Pancreas (tissue), 10 donors: ENCODE results near the gene MTHFSD. TPM values are rescaled to one million over a fixed set of nuclear protein-coding genes. Genes with fewer than 3 reads are reported as not detected.

Source experiments
- ATAC-seq, 4 donors: fragments of 200-7000 bp; cut with Tn5 transposase; one replicate each; pipeline versions ENCODE4 v1.8.0 to v1.9.1; 2020; ENCODE audit warnings: mild to moderate bottlenecking in 4 of 4, moderate library complexity in 4 of 4
- DNase-seq, 6 donors: peaks; one replicate each; pipeline ENCODE4 v3.0.0-alpha.2; 2020
- FAIRE-seq: peaks from 2 replicates; lab custom pipeline; 2012; peaks lifted over from hg19 to GRCh38; lab: Jason Lieb, UNC
- H3K27ac ChIP-seq, 4 donors: fragments of 200-600 bp; sonication (generic); 1 replicate in 3 of 4; 2 replicates in 1 of 4; pipeline versions ENCODE4 v1.5.0 to v1.8.0; 2020
- H3K27me3 ChIP-seq, 4 donors: fragments of 200-600 bp; one replicate each; pipeline ENCODE4 v1.8.0; 2021
- H3K36me3 ChIP-seq, 3 donors: fragments of 200-600 bp; sonication (generic) in 1 of 3; one replicate each; pipeline versions ENCODE4 v1.5.0 to v1.8.0; 2020 to 2021
- H3K4me1 ChIP-seq, 3 donors: fragments of 200-600 bp; one replicate each; pipeline ENCODE4 v1.8.0; 2021
- H3K4me3 ChIP-seq, 4 donors: fragments of 200-600 bp; sonication (generic) in 2 of 4; one replicate each; pipeline versions ENCODE4 v1.5.0 to v1.8.0; 2020 to 2021
- H3K9me3 ChIP-seq, 4 donors: fragments of 200-600 bp; one replicate each; pipeline ENCODE4 v1.8.0; 2021
- WGBS, 2 donors: extraction: QIAGEN DNeasy Blood & Tissue Kit; methylation state at CpG; one replicate each; pipeline ENCODE4 v1.1.7; 2013; 5-methylcytosine and 5-hydroxymethylcytosine counted together
- intact Hi-C, 3 donors: fragments of 100-400 bp; cut with DNase I; formaldehyde crosslinking; loops; one replicate each; pipeline versions ENCODE4 v1.11.1 to v1.14.2; 2022
- polyA plus RNA-seq, 2 donors: library from polyadenylated mRNA; stranded (reverse); fragments of 200-250 nt; gene quantifications; one replicate each; pipeline ENCODE4 v1.2.3, GENCODE V29; 2013
- total RNA-seq, 6 donors: library from RNA; stranded (reverse); fragmentation: NEBNext Ultra II Directional in 4 of 6; extraction: Animal tissue kit (Norgen Biotek cat#: 25700) in 4 of 6; gene quantifications; one replicate each; pipeline versions ENCODE4 v1.2.1 to v1.2.4, GENCODE V29; 2021 to 2023
- TF ChIP-seq, protein P1 (sequence below), 4 donors: fragments of 200-600 bp; sonication (generic) in 3 of 4; IDR thresholded peaks; one replicate each; pipeline versions ENCODE4 v1.5.0 to v1.8.0; 2021; ENCODE audit warnings: antibody characterized with exemption in 4 of 4
- donor health status: healthy with polysubstance abuse.
- donor health status: DM: no; HTN: no; CAD: no; lungs with moderate emphysema.
- donor health status: DM: no; HTN: no; CAD: no.
- donor health status: control.
- donor health status: control.
- donor health status: Bipolar disorder and iron deficiency.
- donor health status: DM: yes; HTN: yes; CAD: no.
- donor health status: DM: no; HTN: no; CAD: no.
- donor health status: DM: no; HTN: no; CAD: no.
- donor health status: DM: yes; HTN: yes; CAD: no.

Gene MTHFSD
- total and polyA plus RNA-seq, 8 donors = 7.3 to 17.6 (median 10.4) TPM

DNA sequence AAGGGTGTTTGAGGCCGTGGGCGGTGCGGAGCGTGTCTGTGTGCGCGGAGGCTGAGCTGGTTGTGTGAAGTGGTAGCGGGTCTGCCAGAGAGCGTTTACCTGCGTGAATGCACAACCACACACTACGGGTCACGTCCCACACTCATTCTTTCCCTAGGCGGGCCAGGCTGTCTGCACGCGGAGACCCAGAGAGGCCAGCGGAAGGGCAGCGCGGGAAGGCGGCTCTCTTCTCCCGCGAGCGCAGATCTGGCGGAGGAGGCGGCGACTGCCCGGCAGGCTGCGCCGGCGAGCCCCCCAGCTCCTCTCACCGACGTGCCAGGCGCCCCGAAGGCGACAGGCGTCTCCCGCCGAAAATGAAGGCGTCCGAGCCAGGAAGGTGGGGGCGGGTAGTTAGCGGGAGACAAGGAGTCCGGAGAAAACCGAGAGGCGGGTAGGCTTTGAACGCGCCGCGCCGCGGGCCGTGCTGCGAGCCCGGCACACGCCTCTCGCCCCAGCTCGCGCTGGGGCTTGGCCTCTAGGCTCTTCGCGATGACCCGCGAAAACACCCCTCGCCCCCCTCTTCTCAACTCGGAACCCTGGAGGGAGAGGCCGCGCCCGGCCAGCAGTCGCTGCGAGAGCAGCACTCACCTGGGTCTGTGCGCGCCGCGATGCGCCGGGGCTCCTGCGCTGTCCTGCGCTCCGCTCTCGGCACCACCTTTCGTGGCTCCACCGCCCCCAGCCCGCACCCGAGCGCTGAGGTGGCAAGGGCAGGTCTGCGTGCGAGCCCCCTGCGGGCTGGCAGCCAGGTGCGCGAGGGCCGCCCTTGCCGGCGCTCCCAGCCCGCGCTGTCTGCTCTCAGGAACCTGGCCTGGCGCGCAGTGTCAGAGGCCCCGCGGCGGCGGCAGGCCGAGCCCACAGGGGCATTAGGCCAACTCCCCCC lies 46.7 kb downstream of the MTHFSD start:
- Histone ChIP-seq H3K36me3 (no peaks in the 10 kb centered on the region), H3K4me3 (peak overlapping the region in 2 of 4 donors; percentile 40 to 55), H3K27me3 (peaks cover 0 to 55% (median 14%) of the 10 kb centered on the region in 4 donors), H3K4me1 (peaks cover 0 to 6% (median 3%) of the 10 kb centered on the region in 3 donors), H3K27ac (peak overlapping the region in 1 of 4 donors; percentile 26), H3K9me3 (no peaks in the 10 kb centered on the region)
- intact Hi-C loops = no loop called here
- FAIRE-seq (no peak), ATAC-seq (peak in 1 of 4 donors; percentile 8), DNase-seq (peak in 1 of 6 donors; percentile 59)
- WGBS, 2 donors = 2 to 4% methylated on average over 78 to 99 of the region's 99 CpGs
- TF ChIP-seq, protein P1, sequence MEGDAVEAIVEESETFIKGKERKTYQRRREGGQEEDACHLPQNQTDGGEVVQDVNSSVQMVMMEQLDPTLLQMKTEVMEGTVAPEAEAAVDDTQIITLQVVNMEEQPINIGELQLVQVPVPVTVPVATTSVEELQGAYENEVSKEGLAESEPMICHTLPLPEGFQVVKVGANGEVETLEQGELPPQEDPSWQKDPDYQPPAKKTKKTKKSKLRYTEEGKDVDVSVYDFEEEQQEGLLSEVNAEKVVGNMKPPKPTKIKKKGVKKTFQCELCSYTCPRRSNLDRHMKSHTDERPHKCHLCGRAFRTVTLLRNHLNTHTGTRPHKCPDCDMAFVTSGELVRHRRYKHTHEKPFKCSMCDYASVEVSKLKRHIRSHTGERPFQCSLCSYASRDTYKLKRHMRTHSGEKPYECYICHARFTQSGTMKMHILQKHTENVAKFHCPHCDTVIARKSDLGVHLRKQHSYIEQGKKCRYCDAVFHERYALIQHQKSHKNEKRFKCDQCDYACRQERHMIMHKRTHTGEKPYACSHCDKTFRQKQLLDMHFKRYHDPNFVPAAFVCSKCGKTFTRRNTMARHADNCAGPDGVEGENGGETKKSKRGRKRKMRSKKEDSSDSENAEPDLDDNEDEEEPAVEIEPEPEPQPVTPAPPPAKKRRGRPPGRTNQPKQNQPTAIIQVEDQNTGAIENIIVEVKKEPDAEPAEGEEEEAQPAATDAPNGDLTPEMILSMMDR (IDR thresholded peaks at IDR 0.05) = no peak

DNA sequence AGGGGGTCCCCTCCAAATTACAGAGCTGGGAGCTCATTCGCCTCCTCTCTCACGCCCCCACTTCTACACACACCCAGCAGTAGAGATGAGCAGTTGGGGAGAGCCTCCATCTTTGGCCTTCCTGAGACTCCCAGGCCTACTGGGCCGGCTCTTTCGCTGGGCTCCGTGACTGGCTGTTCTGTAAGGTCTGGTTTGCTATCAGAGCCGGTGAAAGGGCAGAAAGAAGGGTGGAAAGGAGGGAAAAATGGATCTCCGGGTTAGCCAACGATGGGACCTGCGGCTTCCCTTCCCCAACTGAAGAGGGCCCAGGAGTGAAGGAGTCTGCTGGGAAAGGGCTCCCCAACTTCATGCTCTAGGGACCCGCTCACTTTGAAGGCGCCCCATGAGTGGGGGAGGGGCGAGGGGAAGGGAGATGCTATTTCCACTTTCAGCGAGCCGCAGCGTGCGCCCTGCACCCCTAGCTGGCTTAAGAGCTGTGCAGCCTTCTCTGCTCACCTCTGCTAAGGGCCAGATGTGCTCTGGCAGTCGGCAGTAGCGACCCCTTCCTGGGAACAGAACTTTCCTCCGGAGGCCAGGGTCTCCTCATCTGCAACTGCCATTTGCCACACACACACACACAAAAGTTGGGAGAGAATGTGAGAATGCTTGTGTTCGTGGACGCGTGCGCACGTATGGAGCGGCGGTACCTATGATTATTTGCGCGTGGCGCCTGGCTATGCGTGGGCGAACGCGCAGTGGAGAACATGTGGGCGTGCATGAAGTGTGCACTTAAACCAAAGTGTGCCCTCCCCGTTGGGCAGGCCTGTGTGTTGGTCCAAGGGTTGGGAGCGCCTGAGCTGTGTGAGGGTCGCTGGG lies 47.6 kb downstream of the MTHFSD start:
- TF ChIP-seq, protein P1 (IDR thresholded peaks at IDR 0.05) = no peak
- ATAC-seq (no peak), DNase-seq (no peak), FAIRE-seq (no peak)
- Histone ChIP-seq H3K4me1 (peaks cover 0 to 6% (median 3%) of the 10 kb centered on the region in 3 donors), H3K4me3 (no peak overlapping the region), H3K36me3 (no peaks in the 10 kb centered on the region), H3K9me3 (no peaks in the 10 kb centered on the region), H3K27me3 (peaks cover 0 to 52% (median 14%) of the 10 kb centered on the region in 4 donors), H3K27ac (no peak overlapping the region)
- intact Hi-C loops = no loop called here
- WGBS, 2 donors = 8% methylated on average over 35 to 37 of the region's 37 CpGs

DNA sequence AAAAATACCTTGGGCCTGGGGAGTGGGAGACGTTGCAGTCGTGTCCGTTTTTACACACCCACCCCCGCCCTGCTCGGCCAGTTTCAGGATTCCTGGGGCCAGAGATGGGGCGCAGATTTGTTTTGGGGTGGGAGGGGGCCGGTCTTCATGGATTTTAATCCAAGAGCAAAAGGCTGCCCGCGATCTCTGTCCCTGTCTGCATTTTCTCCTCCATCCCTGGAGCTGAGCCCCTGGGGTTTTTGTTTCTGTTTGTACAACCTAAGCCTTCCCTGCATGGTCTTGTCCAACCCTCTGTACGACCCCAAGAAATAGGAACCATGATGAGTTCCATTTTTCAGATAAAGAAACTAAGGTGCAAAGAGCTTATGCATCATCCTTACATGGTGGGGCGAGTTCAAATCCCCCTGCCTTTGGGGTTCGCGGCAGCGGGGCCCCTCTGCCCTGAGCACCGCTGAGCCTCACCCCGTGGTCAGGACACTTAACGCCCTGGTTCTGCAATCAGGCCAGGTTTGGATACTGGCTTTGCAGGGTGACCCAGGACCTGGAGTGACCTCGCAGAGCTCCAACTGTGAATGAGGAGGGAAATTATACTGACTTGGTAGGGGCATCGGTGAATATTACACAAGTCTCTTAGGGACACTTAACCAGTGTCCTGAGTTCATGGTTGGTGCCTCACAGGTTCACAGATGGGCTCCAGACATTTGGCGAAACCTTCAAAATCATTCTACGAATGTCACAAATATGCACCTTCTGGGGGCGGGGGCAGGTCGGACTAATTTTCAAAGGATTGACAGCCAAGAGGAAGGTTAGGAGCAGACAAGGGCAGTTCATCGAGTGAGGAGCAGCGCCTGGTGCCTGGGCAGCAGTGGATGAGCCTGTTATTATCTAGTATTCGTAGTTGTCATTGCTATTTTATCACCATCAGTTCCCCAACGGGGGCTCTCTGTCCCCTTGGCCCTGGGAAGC lies 48.9 kb downstream of the MTHFSD start:
- Histone ChIP-seq H3K4me1 (peaks cover 0 to 6% (median 3%) of the 10 kb centered on the region in 3 donors), H3K9me3 (no peaks in the 10 kb centered on the region), H3K4me3 (no peak overlapping the region), H3K27me3 (peaks cover 0 to 45% (median 11%) of the 10 kb centered on the region in 4 donors), H3K36me3 (no peaks in the 10 kb centered on the region), H3K27ac (no peak overlapping the region)
- TF ChIP-seq, protein P1 (IDR thresholded peaks at IDR 0.05) = no peak
- DNase-seq (no peak), FAIRE-seq (no peak), ATAC-seq (no peak)
- 8% methylated on average over 27 of the region's 27 CpGs for WGBS, 2 donors
- intact Hi-C loops = no loop called here

DNA sequence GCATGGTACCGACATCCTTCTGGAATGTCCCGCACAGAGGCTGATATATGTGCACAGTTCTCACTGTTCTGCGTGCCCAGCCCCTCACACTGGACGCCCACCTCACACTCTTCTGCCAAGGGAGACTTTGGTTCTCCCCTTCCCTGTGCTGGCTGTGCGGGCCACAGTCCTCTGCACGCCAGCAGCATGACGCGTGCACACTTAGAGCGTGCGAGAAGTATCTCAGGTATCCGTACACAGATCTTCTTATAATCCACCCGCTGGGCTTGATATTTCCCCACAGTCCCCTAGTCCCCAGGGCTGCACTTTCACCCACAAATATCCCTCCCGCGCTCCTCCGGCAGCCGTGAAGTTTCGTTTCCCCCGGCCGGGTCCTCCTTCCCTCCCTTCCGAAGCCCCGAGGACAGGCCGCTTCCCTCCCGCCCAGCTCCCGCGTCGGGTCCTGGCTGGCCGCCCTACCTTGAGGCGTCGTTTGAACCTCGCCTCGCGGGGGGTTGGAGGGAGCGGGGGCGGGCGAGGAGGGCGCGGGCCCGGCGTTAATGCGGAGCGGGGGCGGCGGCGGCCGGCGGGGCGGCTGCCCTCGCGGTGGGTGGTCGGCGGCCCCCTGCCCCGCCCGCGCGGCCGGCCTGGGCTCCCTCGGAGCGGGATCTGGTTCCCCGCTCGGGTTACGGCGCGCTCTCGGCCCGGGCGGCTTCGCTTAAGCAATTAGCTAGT lies 49.7 kb downstream of the MTHFSD start:
- FAIRE-seq = no peak
- 3% methylated on average over 46 to 67 of the region's 67 CpGs for WGBS, 2 donors
- H3K27ac ChIP-seq = no peak overlapping the region
- no peaks in the 10 kb centered on the region for H3K36me3 ChIP-seq
- H3K9me3 ChIP-seq = no peaks in the 10 kb centered on the region
- no peak overlapping the region for H3K4me3 ChIP-seq
- ATAC-seq = no peak
- DNase-seq = no peak
- peaks cover 0 to 53% (median 11%) of the 10 kb centered on the region in 4 donors for H3K27me3 ChIP-seq
- H3K4me1 ChIP-seq = peaks cover 0 to 6% (median 3%) of the 10 kb centered on the region in 3 donors
- intact Hi-C loops = no loop called here
- TF ChIP-seq, protein P1 (IDR thresholded peaks at IDR 0.05) = no peak
